Measurements from ENCODE around the gene CEACAM7. TPM values are rescaled to one million over a fixed set of nuclear protein-coding genes. Genes with fewer than 3 reads are reported as not detected.

CEACAM7 gene
- total RNA-seq, 1 experiment from 2014 or later = 0.43 TPM

DNA sequence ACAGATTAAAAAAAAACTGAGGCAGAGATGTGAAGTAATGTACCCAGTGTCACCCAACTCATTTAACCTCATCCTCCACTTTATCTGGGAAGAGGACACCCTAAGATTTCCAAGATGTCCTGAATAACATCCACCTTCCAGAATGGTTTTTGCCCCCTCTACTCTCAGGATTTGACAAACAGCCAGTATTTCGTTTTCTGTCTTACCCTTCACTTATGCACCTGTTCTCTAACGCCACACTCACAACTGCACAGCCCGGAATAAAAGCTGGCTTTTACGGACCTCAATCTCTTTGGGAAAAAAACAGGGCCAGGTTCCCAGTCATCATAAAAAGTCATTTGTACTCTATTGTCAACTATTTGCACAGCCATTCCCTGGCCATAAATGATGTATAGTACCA lies 46.1 kb upstream of the CEACAM7 start:
- H3K36me3 ChIP-seq (ENCODE audit: insufficient read depth, low read length, poor library complexity, severe bottlenecking) = no peaks in the 10 kb centered on the region
- no peak overlapping the region for H3K4me3 ChIP-seq (ENCODE audit: low read depth, low read length, poor library complexity, severe bottlenecking)
- CTCF ChIA-PET = no interaction called here
- intact Hi-C loops (cut with micrococcal nuclease; ENCODE audit: unreplicated experiment) = no loop called here
- DNase-seq (ENCODE audit: low spot score) = no peak
- H3K4me1 ChIP-seq (ENCODE audit: insufficient read depth, low read length, poor library complexity, severe bottlenecking) = peaks cover 12% of the 10 kb centered on the region
- H3K27ac ChIP-seq (ENCODE audit: low read depth, low read length, poor library complexity, severe bottlenecking) = no peak overlapping the region
- TF ChIP-seq EZH2 (IDR thresholded peaks at IDR 0.05; ENCODE audit: borderline replicate concordance, low read depth, low read length, poor library complexity, severe bottlenecking) = no peak
- TF ChIP-seq, protein P1, sequence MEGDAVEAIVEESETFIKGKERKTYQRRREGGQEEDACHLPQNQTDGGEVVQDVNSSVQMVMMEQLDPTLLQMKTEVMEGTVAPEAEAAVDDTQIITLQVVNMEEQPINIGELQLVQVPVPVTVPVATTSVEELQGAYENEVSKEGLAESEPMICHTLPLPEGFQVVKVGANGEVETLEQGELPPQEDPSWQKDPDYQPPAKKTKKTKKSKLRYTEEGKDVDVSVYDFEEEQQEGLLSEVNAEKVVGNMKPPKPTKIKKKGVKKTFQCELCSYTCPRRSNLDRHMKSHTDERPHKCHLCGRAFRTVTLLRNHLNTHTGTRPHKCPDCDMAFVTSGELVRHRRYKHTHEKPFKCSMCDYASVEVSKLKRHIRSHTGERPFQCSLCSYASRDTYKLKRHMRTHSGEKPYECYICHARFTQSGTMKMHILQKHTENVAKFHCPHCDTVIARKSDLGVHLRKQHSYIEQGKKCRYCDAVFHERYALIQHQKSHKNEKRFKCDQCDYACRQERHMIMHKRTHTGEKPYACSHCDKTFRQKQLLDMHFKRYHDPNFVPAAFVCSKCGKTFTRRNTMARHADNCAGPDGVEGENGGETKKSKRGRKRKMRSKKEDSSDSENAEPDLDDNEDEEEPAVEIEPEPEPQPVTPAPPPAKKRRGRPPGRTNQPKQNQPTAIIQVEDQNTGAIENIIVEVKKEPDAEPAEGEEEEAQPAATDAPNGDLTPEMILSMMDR (conservative IDR thresholded peaks at IDR 0.05; ENCODE audit: low read depth, low read length) = no peak
- H3K9me3 ChIP-seq (ENCODE audit: low read depth, low read length, poor library complexity, severe bottlenecking) = no peaks in the 10 kb centered on the region
- POLR2A ChIA-PET (ENCODE audit: low non-redundant PET) = no interaction called here
- no peaks in the 10 kb centered on the region for H3K27me3 ChIP-seq (replicated peaks; ENCODE audit: insufficient read depth, low read depth, low read length, poor library complexity)
- BruUV-seq (replicated peaks) = no TSS peak

DNA sequence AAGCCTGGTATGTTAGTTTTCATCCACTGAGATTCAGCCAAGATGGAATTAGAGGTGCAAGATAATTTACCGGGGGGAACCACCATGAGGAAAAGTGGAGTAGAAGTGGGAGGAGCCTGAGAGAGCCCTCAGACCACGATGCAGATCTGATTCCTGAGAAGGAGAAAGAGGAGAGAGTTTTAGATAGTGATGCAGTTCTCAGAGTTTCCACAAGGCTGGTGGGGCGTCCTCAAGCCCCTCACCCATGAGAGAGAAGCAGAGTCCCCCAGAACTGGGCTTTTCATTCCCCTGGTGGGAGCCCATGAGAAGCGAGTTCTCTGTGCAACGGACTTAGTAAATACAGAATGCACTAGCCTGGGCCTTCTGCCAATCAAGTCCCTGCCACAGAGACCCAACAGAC lies 38.4 kb upstream of the CEACAM7 start:
- Histone ChIP-seq H3K27me3 (replicated peaks; ENCODE audit: insufficient read depth, low read depth, low read length, poor library complexity) (no peaks in the 10 kb centered on the region), H3K4me1 (ENCODE audit: insufficient read depth, low read length, poor library complexity, severe bottlenecking) (peaks cover 18% of the 10 kb centered on the region), H3K4me3 (ENCODE audit: low read depth, low read length, poor library complexity, severe bottlenecking) (no peak overlapping the region), H3K27ac (ENCODE audit: low read depth, low read length, poor library complexity, severe bottlenecking) (peak overlapping the region; percentile 35), H3K9me3 (ENCODE audit: low read depth, low read length, poor library complexity, severe bottlenecking) (no peaks in the 10 kb centered on the region), H3K36me3 (ENCODE audit: insufficient read depth, low read length, poor library complexity, severe bottlenecking) (no peaks in the 10 kb centered on the region)
- intact Hi-C loops (cut with micrococcal nuclease; ENCODE audit: unreplicated experiment) = no loop called here
- no peak for DNase-seq (ENCODE audit: low spot score)
- ChIA-PET CTCF (no interaction called here), POLR2A (ENCODE audit: low non-redundant PET) (no interaction called here)
- BruUV-seq (replicated peaks) = no TSS peak
- TF ChIP-seq, protein P1 (conservative IDR thresholded peaks at IDR 0.05; ENCODE audit: low read depth, low read length) = no peak
- TF ChIP-seq EZH2 (IDR thresholded peaks at IDR 0.05; ENCODE audit: borderline replicate concordance, low read depth, low read length, poor library complexity, severe bottlenecking) = no peak

DNA sequence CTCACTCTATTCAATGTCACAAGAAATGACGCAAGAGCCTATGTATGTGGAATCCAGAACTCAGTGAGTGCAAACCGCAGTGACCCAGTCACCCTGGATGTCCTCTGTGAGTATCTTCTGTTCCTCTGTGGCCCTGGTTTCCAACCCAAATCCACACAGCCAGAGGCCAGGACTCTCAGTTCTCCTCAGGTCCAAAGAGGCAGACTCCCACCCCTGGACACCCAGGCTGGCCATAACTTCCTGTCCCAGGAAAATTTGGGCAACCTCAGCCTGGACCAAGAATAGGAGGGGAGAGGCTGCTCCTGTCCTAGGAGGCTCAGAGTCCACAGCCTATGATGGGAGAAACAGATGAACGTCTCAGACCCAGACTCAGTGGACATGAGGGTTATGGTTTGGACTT lies 32.0 kb upstream of the CEACAM7 start:
- no peaks in the 10 kb centered on the region for H3K36me3 ChIP-seq (ENCODE audit: insufficient read depth, low read length, poor library complexity, severe bottlenecking)
- no peaks in the 10 kb centered on the region for H3K27me3 ChIP-seq (replicated peaks; ENCODE audit: insufficient read depth, low read depth, low read length, poor library complexity)
- intact Hi-C loops (cut with micrococcal nuclease; ENCODE audit: unreplicated experiment) = no loop called here
- H3K4me1 ChIP-seq (ENCODE audit: insufficient read depth, low read length, poor library complexity, severe bottlenecking) = no peaks in the 10 kb centered on the region
- no TSS peak for BruUV-seq (replicated peaks)
- H3K4me3 ChIP-seq (ENCODE audit: low read depth, low read length, poor library complexity, severe bottlenecking) = no peak overlapping the region
- H3K27ac ChIP-seq (ENCODE audit: low read depth, low read length, poor library complexity, severe bottlenecking) = no peak overlapping the region
- TF ChIP-seq EZH2 (IDR thresholded peaks at IDR 0.05; ENCODE audit: borderline replicate concordance, low read depth, low read length, poor library complexity, severe bottlenecking) = no peak
- TF ChIP-seq, protein P1 (conservative IDR thresholded peaks at IDR 0.05; ENCODE audit: low read depth, low read length) = no peak
- no peak for DNase-seq (ENCODE audit: low spot score)
- POLR2A ChIA-PET (ENCODE audit: low non-redundant PET) = no interaction called here
- no peaks in the 10 kb centered on the region for H3K9me3 ChIP-seq (ENCODE audit: low read depth, low read length, poor library complexity, severe bottlenecking)
- CTCF ChIA-PET = no interaction called here
